DND-41 (cell line): ENCODE data around the gene IGFLR1.

Experiments
- CTCF ChIP-seq: IDR thresholded peaks from 2 replicates; pipeline ENCODE4 v1.5.1; 2012; ENCODE audit warnings: borderline replicate concordance, low read length, moderate library complexity, mild to moderate bottlenecking; ENCODE audit not compliant: poor library complexity, severe bottlenecking; ENCODE audit errors: extremely low read depth
- EZH2 ChIP-seq: IDR thresholded peaks from 3 replicates; pipeline ENCODE4 v1.6.1; 2012; ENCODE audit warnings: borderline replicate concordance, low read depth, mild to moderate bottlenecking, moderate library complexity, low read length, inconsistent platforms; ENCODE audit not compliant: severe bottlenecking

- no peak for TF ChIP-seq CTCF
- no peak for TF ChIP-seq EZH2
Measured at GRCh38 chr19:35780058-35780457, 37.8 kb upstream of the IGFLR1 start.
